ENCODE measurements around the gene SREBF1.
A peak's percentile ranks its signal among the peaks of the same experiment; 100 is the strongest.

SREBF1 gene

DNA sequence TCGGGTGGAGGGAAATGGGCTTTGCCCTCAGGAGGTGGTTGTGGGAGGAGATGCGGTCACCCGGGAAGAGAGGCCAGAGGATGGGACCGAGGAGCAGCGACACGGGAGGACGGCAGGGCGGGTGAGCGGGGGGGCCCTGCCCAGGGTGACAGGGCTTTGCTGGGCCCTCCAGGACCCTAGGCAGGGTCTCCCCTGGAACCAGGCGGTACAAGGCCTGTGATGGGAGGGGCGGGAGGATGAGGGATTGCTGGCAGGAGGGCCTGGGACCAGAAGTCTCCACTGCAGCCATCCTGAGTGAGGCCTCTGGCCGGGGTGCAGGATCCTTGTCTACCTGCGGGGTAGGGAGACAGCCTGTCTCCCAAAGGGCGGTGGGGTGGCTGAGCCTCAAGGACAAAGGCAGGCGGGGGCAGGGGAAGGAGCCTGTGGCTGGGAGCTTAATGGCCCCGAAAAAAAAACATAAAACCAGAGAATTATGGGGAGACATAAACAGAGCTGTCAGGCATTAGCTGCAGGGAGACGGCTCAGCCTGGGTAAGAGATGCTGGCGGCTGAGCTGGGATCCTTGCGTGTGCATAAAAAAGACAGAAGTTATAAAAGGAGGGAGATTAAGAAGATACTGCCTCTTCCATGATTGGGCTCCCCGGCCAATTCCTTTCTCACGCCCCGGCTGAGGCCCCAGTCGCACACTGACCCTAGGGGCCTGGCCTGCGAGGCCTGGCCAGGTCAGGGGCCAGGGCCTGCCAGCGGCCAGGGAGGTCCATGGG lies 66.7 kb downstream of the SREBF1 start:
- Histone ChIP-seq H3K27me3 (ENCODE audit: control insufficient read depth, insufficient read depth, low read length) (no peaks in the 10 kb centered on the region), H3K9ac (ENCODE audit: low read length) (peak overlapping the region; percentile 7), H3K4me1 (ENCODE audit: control insufficient read depth, insufficient read depth, low read length) (peaks cover 13% of the 10 kb centered on the region; the same call in 1 of the 2 replicates), H3K27ac (ENCODE audit: low read depth, low read length) (no peak overlapping the region), H3K4me3 (ENCODE audit: low read depth, low read length) (no peak overlapping the region), H3K36me3 (ENCODE audit: control insufficient read depth, insufficient read depth, low read length) (no peaks in the 10 kb centered on the region), H3K9me3 (ENCODE audit: control insufficient read depth, insufficient read depth, low read depth, low read length) (no peaks in the 10 kb centered on the region)

DNA sequence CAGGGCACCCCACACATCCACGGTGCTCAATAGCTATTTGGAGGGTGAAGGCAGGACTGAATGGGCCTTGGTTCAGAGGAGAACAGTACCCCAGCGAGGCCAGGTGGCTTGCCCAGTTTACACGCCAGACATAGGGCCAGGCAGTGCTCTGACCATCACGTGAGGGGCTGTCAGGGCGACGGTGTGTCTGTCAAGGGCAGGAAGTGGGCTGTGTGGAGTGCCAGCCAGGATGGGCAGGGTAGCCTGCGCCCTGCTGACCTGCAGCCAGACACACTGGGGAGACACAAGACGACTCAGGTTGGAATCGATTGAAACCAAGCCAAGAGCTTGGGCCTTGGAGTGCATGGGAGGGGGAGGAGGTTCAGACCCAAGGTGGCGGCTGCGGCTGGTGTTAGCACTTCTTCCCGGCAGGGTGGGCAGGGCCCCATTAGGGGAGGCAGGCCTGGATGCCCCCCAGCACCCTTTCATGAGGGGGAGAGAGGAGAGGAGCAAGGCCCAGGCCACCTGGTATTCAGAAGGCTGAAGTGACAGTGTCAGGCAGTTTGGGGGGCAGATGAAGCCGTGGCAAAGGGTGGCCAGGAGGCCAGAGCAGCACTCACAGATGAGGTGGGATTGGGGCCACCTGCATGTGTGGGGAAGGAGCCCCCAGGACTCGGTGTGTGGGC lies 68.2 kb downstream of the SREBF1 start:
- H3K9ac ChIP-seq (ENCODE audit: low read length) = no peak overlapping the region
- H3K9me3 ChIP-seq (ENCODE audit: control insufficient read depth, insufficient read depth, low read depth, low read length) = no peaks in the 10 kb centered on the region
- H3K4me1 ChIP-seq (ENCODE audit: control insufficient read depth, insufficient read depth, low read length) = peaks cover 13% of the 10 kb centered on the region; the same call in 1 of the 2 replicates
- H3K4me3 ChIP-seq (ENCODE audit: low read depth, low read length) = no peak overlapping the region
- no peaks in the 10 kb centered on the region for H3K36me3 ChIP-seq (ENCODE audit: control insufficient read depth, insufficient read depth, low read length)
- no peak overlapping the region for H3K27ac ChIP-seq (ENCODE audit: low read depth, low read length)
- no peaks in the 10 kb centered on the region for H3K27me3 ChIP-seq (ENCODE audit: control insufficient read depth, insufficient read depth, low read length)

GRCh38 chr17:17767887-17768418 lies 68.8 kb downstream of the SREBF1 start:
- no peak overlapping the region for H3K27ac ChIP-seq (ENCODE audit: low read depth, low read length)
- no peak overlapping the region for H3K9ac ChIP-seq (ENCODE audit: low read length)
- no peaks in the 10 kb centered on the region for H3K36me3 ChIP-seq (ENCODE audit: control insufficient read depth, insufficient read depth, low read length)
- no peak overlapping the region for H3K4me3 ChIP-seq (ENCODE audit: low read depth, low read length)
- H3K4me1 ChIP-seq (ENCODE audit: control insufficient read depth, insufficient read depth, low read length) = peaks cover 18% of the 10 kb centered on the region; the same call in 1 of the 2 replicates
- H3K9me3 ChIP-seq (ENCODE audit: control insufficient read depth, insufficient read depth, low read depth, low read length) = no peaks in the 10 kb centered on the region
- H3K27me3 ChIP-seq (ENCODE audit: control insufficient read depth, insufficient read depth, low read length) = no peaks in the 10 kb centered on the region

DNA sequence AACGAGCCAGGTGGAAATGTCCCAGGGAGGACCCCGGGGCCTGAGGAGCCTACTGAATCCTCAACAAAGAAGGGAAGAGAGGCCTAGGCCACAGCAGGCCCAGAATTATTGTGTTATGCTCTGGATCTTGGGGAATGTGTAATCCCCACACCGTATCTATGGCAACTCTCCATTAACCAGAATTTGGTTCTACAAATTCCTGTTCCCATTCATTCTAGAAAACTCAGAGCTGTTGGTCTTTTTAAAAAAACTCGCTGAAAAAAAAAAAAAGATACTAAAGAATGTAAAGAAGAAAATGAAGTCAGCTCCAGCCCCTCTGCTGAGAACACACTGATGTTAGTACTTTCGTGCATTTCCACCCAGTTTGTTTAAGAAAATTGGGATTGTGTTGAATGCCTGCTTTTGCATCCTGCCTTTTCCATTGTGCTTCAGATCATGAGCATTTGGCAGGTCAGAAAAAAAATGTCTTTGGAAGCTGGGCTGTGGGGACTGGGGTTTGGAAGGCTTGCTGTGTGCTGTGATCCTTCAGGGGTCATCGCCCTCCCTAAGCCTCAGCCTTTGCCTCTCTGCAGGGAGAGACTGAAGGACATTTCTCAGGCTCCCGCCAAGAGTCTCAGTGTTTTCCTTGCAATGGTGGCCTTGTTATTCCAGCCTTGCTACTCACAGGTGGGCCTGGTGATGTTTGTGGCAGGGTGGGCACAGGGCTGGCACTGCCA lies 69.5 kb downstream of the SREBF1 start:
- Histone ChIP-seq H3K27me3 (ENCODE audit: control insufficient read depth, insufficient read depth, low read length) (no peaks in the 10 kb centered on the region), H3K27ac (ENCODE audit: low read depth, low read length) (no peak overlapping the region), H3K9ac (ENCODE audit: low read length) (no peak overlapping the region), H3K9me3 (ENCODE audit: control insufficient read depth, insufficient read depth, low read depth, low read length) (no peaks in the 10 kb centered on the region), H3K4me3 (ENCODE audit: low read depth, low read length) (no peak overlapping the region), H3K36me3 (ENCODE audit: control insufficient read depth, insufficient read depth, low read length) (no peaks in the 10 kb centered on the region), H3K4me1 (ENCODE audit: control insufficient read depth, insufficient read depth, low read length) (peaks cover 19% of the 10 kb centered on the region; the same call in 1 of the 2 replicates)

GRCh38 chr17:17766744-17767120 lies 70.1 kb downstream of the SREBF1 start:
- H3K9me3 ChIP-seq (ENCODE audit: control insufficient read depth, insufficient read depth, low read depth, low read length) = no peaks in the 10 kb centered on the region
- H3K4me3 ChIP-seq (ENCODE audit: low read depth, low read length) = no peak overlapping the region

DNA sequence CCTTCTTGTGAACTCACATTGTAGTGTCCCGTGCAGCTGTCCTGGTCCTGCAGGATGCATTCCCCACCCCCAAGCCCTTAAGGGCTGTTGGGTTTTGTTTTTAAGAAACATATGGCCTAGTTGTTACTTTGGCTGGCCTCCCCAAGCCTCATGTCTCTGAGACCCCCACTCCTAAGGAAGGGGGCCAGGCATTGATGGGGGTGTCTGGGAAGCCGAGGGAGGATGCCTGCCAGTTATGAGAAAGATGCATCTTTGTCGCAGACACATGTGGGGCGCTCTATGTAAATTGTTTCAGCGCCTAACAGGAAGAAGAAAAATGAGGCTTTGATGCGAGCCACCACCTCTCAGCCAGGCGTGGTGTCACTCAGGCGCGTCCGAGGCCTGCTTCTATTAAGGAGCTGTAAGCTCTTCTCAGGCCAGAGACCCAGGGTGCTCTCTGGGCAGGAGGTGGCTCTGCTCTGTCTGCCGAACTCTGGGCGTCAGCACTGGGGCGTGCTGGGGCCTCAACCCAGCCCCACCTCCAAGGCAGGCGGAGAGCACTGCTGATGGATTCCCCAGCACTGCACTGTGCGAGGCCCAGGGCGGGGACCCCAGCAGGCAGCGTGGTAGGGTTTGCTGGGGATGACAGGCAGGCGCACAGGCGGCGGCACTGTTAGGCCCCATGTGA lies 70.6 kb downstream of the SREBF1 start:
- Histone ChIP-seq H3K4me1 (ENCODE audit: control insufficient read depth, insufficient read depth, low read length) (peaks cover 19% of the 10 kb centered on the region; the same call in 1 of the 2 replicates), H3K27me3 (ENCODE audit: control insufficient read depth, insufficient read depth, low read length) (no peaks in the 10 kb centered on the region), H3K4me3 (ENCODE audit: low read depth, low read length) (no peak overlapping the region), H3K9ac (ENCODE audit: low read length) (peak overlapping the region; percentile 5), H3K27ac (ENCODE audit: low read depth, low read length) (no peak overlapping the region), H3K9me3 (ENCODE audit: control insufficient read depth, insufficient read depth, low read depth, low read length) (no peaks in the 10 kb centered on the region), H3K36me3 (ENCODE audit: control insufficient read depth, insufficient read depth, low read length) (no peaks in the 10 kb centered on the region)

More at GRCh38 chr17:17766744-17767120, 70.1 kb downstream of the SREBF1 start:
- H3K27me3 ChIP-seq (ENCODE audit: control insufficient read depth, insufficient read depth, low read length) = no peaks in the 10 kb centered on the region
- no peaks in the 10 kb centered on the region for H3K36me3 ChIP-seq (ENCODE audit: control insufficient read depth, insufficient read depth, low read length)
- no peak overlapping the region for H3K27ac ChIP-seq (ENCODE audit: low read depth, low read length)
- H3K9ac ChIP-seq (ENCODE audit: low read length) = peak overlapping the region; percentile 5
- peaks cover 19% of the 10 kb centered on the region; the same call in 1 of the 2 replicates for H3K4me1 ChIP-seq (ENCODE audit: control insufficient read depth, insufficient read depth, low read length)

GRCh38 chr17:17765359-17766076 lies 71.3 kb downstream of the SREBF1 start:
- H3K27me3 ChIP-seq (ENCODE audit: control insufficient read depth, insufficient read depth, low read length) = no peaks in the 10 kb centered on the region
- no peaks in the 10 kb centered on the region for H3K36me3 ChIP-seq (ENCODE audit: control insufficient read depth, insufficient read depth, low read length)
- H3K27ac ChIP-seq (ENCODE audit: low read depth, low read length) = no peak overlapping the region
- H3K9me3 ChIP-seq (ENCODE audit: control insufficient read depth, insufficient read depth, low read depth, low read length) = no peaks in the 10 kb centered on the region
- no peak overlapping the region for H3K4me3 ChIP-seq (ENCODE audit: low read depth, low read length)
- peaks cover 19% of the 10 kb centered on the region; the same call in 1 of the 2 replicates for H3K4me1 ChIP-seq (ENCODE audit: control insufficient read depth, insufficient read depth, low read length)
- no peak overlapping the region for H3K9ac ChIP-seq (ENCODE audit: low read length)

GRCh38 chr17:17763734-17764133 lies 73.1 kb downstream of the SREBF1 start:
- peaks cover 19% of the 10 kb centered on the region; the same call in 1 of the 2 replicates for H3K4me1 ChIP-seq (ENCODE audit: control insufficient read depth, insufficient read depth, low read length)
- no peaks in the 10 kb centered on the region for H3K36me3 ChIP-seq (ENCODE audit: control insufficient read depth, insufficient read depth, low read length)
- no peak overlapping the region for H3K27ac ChIP-seq (ENCODE audit: low read depth, low read length)
- no peaks in the 10 kb centered on the region for H3K9me3 ChIP-seq (ENCODE audit: control insufficient read depth, insufficient read depth, low read depth, low read length)
- H3K9ac ChIP-seq (ENCODE audit: low read length) = no peak overlapping the region
- no peak overlapping the region for H3K4me3 ChIP-seq (ENCODE audit: low read depth, low read length)
- no peaks in the 10 kb centered on the region for H3K27me3 ChIP-seq (ENCODE audit: control insufficient read depth, insufficient read depth, low read length)

- H3K9ac ChIP-seq (ENCODE audit: low read length) = no peak overlapping the region
- no peaks in the 10 kb centered on the region for H3K9me3 ChIP-seq (ENCODE audit: control insufficient read depth, insufficient read depth, low read depth, low read length)
- no peak overlapping the region for H3K27ac ChIP-seq (ENCODE audit: low read depth, low read length)
- no peak overlapping the region for H3K4me3 ChIP-seq (ENCODE audit: low read depth, low read length)
- H3K4me1 ChIP-seq (ENCODE audit: control insufficient read depth, insufficient read depth, low read length) = peaks cover 19% of the 10 kb centered on the region; the same call in 1 of the 2 replicates
- no peaks in the 10 kb centered on the region for H3K36me3 ChIP-seq (ENCODE audit: control insufficient read depth, insufficient read depth, low read length)
- no peaks in the 10 kb centered on the region for H3K27me3 ChIP-seq (ENCODE audit: control insufficient read depth, insufficient read depth, low read length)
These were observed 73.7 kb downstream of the SREBF1 start for GRCh38 chr17:17763136-17763535.

- Histone ChIP-seq H3K9ac (ENCODE audit: low read length) (no peak overlapping the region), H3K36me3 (ENCODE audit: control insufficient read depth, insufficient read depth, low read length) (no peaks in the 10 kb centered on the region), H3K4me1 (ENCODE audit: control insufficient read depth, insufficient read depth, low read length) (peaks cover 19% of the 10 kb centered on the region; the same call in 1 of the 2 replicates), H3K9me3 (ENCODE audit: control insufficient read depth, insufficient read depth, low read depth, low read length) (no peaks in the 10 kb centered on the region), H3K27me3 (ENCODE audit: control insufficient read depth, insufficient read depth, low read length) (no peaks in the 10 kb centered on the region), H3K27ac (ENCODE audit: low read depth, low read length) (no peak overlapping the region), H3K4me3 (ENCODE audit: low read depth, low read length) (no peak overlapping the region)
These were observed 74.1 kb downstream of the SREBF1 start for GRCh38 chr17:17762744-17763105.
